ENCODE data around the gene AMMECR1. TPM values are rescaled to one million over a fixed set of nuclear protein-coding genes. Genes with fewer than 3 reads are reported as not detected.

Gene AMMECR1
- total and polyA plus RNA-seq, 2 of the 4 experiments (the other 2 are of a cell fraction): 7.0 to 11.3 TPM

- Histone ChIP-seq H2BK15ac (ENCODE audit: low read depth, low read length) (no peak overlapping the region), H3K9ac (ENCODE audit: low read depth, low read length) (no peak overlapping the region), H2AK5ac (ENCODE audit: low read depth, low read length) (no peak overlapping the region), H2AFZ (replicated peaks; ENCODE audit: low read length, poor library complexity) (no peak overlapping the region), H3K4me3 (ENCODE audit: insufficient read depth, low read depth, low read length) (no peak overlapping the region), H3K79me1 (ENCODE audit: low read depth in 1 of 2, low read length in 2 of 2) (no peaks in the 10 kb centered on the region; a peak in 1 of 4 replicates), H3K23ac (ENCODE audit: low read depth, low read length) (no peak overlapping the region), H3K9me1 (ENCODE audit: insufficient read depth, low read length) (no peaks in the 10 kb centered on the region), H2BK5ac (ENCODE audit: low read depth, low read length, poor library complexity, severe bottlenecking) (no peak overlapping the region), H4K91ac (ENCODE audit: insufficient read depth, low read depth, low read length) (no peak overlapping the region), H3K14ac (replicated peaks; ENCODE audit: low read depth, low read length) (no peak overlapping the region), H3K27ac (ENCODE audit: insufficient read depth, low read length) (no peak overlapping the region), H3K56ac (ENCODE audit: extremely low read depth, insufficient read depth, low read length) (no peak overlapping the region), H4K8ac (ENCODE audit: low read depth in 2 of 2, low read length in 2 of 2) (no peak overlapping the region), H3K18ac (ENCODE audit: low read depth, low read length) (no peak overlapping the region), H3K4me1 (ENCODE audit: control insufficient read depth, insufficient read depth, low read length) (no peaks in the 10 kb centered on the region), H3K4ac (ENCODE audit: low read depth, low read length) (no peak overlapping the region), H2AK9ac (replicated peaks; ENCODE audit: low read depth, low read length, poor library complexity) (no peak overlapping the region), H4K20me1 (ENCODE audit: insufficient read depth, low read length) (no peaks in the 10 kb centered on the region), H3K9me3 (ENCODE audit: control insufficient read depth, insufficient read depth, low read length) (no peaks in the 10 kb centered on the region), H2BK120ac (ENCODE audit: low read depth, low read length) (no peak overlapping the region), H3K36me3 (ENCODE audit: control insufficient read depth, insufficient read depth, low read length) (no peaks in the 10 kb centered on the region), H3K27me3 (ENCODE audit: control insufficient read depth, insufficient read depth, low read length) (no peaks in the 10 kb centered on the region; the same call in 1 of the 2 replicates), H2BK20ac (ENCODE audit: low read depth, low read length) (no peak overlapping the region), H3K4me2 (ENCODE audit: low read depth, low read length) (no peak overlapping the region), H4K5ac (ENCODE audit: low read depth, low read length) (no peak overlapping the region)
- no peak for ATAC-seq (ENCODE audit: low read depth)
- CTCF ChIA-PET: interaction anchor here (0.6 kb wide), 1 partner anchor 266 kb away, joined by 3 read pairs; no protein-coding TSS in a partner anchor
- dilution Hi-C loops (cut with HindIII; ENCODE audit: low sequenced_read_pairs, unreplicated experiment): no loop called here
- POLR2A ChIA-PET (ENCODE audit: unreplicated experiment): interaction anchor here (0.6 kb wide), 1 partner anchor 11 kb away, joined by 3 read pairs; no protein-coding TSS in a partner anchor
- DNase-seq: no peak
- no TSS peak for BruUV-seq (replicated peaks)
- in situ Hi-C loops (cut with MboI; ENCODE audit: low sequenced_read_pairs): loop anchor here (10.0 kb wide), 1 partner anchor 701 kb away; no protein-coding TSS in a partner anchor
- WGBS, 2 experiments (ENCODE audit: extremely low coverage in 2 of 2, insufficient read length in 1 of 2): no CpG with 5 or more reads among the region's 2 CpGs
- intact Hi-C loops (cut with micrococcal nuclease): no loop called here
- no peak for TF ChIP-seq NFE2L2 (IDR thresholded peaks at IDR 0.05; ENCODE audit: low read depth, low read length)
- TF ChIP-seq RAD21 (IDR thresholded peaks at IDR 0.05; ENCODE audit: low read length): no peak
- TF ChIP-seq RCOR1 (IDR thresholded peaks at IDR 0.05; ENCODE audit: insufficient replicate concordance, low read length): no peak
- TF ChIP-seq FOS (IDR thresholded peaks at IDR 0.05; ENCODE audit: low read depth, low read length): no peak
- TF ChIP-seq POLR2A (IDR thresholded peaks at IDR 0.05; ENCODE audit: low read depth, low read length): no peak
- TF ChIP-seq, protein P1, sequence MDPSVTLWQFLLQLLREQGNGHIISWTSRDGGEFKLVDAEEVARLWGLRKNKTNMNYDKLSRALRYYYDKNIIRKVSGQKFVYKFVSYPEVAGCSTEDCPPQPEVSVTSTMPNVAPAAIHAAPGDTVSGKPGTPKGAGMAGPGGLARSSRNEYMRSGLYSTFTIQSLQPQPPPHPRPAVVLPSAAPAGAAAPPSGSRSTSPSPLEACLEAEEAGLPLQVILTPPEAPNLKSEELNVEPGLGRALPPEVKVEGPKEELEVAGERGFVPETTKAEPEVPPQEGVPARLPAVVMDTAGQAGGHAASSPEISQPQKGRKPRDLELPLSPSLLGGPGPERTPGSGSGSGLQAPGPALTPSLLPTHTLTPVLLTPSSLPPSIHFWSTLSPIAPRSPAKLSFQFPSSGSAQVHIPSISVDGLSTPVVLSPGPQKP (IDR thresholded peaks at IDR 0.05; ENCODE audit: borderline replicate concordance, low read depth, low read length): no peak
- no peak for TF ChIP-seq MAZ (IDR thresholded peaks at IDR 0.05; ENCODE audit: borderline replicate concordance, low read depth, low read length)
- no peak for TF ChIP-seq MXI1 (IDR thresholded peaks at IDR 0.05; ENCODE audit: borderline replicate concordance, low read depth, low read length)
- TF ChIP-seq MAFK (IDR thresholded peaks at IDR 0.05; ENCODE audit: low read depth, low read length): no peak
- no peak for TF ChIP-seq CHD1 (IDR thresholded peaks at IDR 0.05; ENCODE audit: low read depth, low read length)
- no peak for TF ChIP-seq CEBPB (IDR thresholded peaks at IDR 0.05; ENCODE audit: low read depth, low read length)
- TF ChIP-seq, protein P2, sequence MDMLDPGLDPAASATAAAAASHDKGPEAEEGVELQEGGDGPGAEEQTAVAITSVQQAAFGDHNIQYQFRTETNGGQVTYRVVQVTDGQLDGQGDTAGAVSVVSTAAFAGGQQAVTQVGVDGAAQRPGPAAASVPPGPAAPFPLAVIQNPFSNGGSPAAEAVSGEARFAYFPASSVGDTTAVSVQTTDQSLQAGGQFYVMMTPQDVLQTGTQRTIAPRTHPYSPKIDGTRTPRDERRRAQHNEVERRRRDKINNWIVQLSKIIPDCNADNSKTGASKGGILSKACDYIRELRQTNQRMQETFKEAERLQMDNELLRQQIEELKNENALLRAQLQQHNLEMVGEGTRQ (IDR thresholded peaks at IDR 0.05; ENCODE audit: low read depth, low read length): no peak
- no peak for TF ChIP-seq BHLHE40 (IDR thresholded peaks at IDR 0.05; ENCODE audit: low read depth, low read length)
- no peak for TF ChIP-seq RFX5 (IDR thresholded peaks at IDR 0.05; ENCODE audit: low read depth, low read length)
- no peak for TF ChIP-seq SMC3 (IDR thresholded peaks at IDR 0.05; ENCODE audit: low read depth, low read length)
Measured at GRCh38 chrX:110153896-110154295, 164.0 kb downstream of the AMMECR1 start.
